HEK293 (cell line): ENCODE results near the gene OR1M1.

Source experiments
- ATF2 ChIP-seq: fragments of 450-650 bp; formaldehyde crosslinking; IDR thresholded peaks from 2 replicates; pipeline ENCODE4 v1.5.1; 2016; ENCODE audit warnings: missing biosample characterization, missing genetic modification characterization, low read depth
- BCL11B ChIP-seq: fragments of 450-650 bp; formaldehyde crosslinking; IDR thresholded peaks from 2 replicates; pipeline ENCODE4 v1.5.1; 2016; ENCODE audit warnings: low read depth, missing biosample characterization, missing genetic modification characterization
- BCL6B ChIP-seq: fragments of 450-650 bp; formaldehyde crosslinking; IDR thresholded peaks from 2 replicates; pipeline ENCODE4 v1.5.1; 2017; ENCODE audit warnings: missing biosample characterization, missing genetic modification characterization
- GLIS1 ChIP-seq: fragments of 450-650 bp; formaldehyde crosslinking; IDR thresholded peaks from 2 replicates; pipeline ENCODE4 v1.5.1; 2016; ENCODE audit warnings: missing biosample characterization, missing genetic modification characterization
- KLF17 ChIP-seq: fragments of 450-650 bp; formaldehyde crosslinking; IDR thresholded peaks from 2 replicates; pipeline ENCODE4 v1.5.1; 2016; ENCODE audit warnings: missing biosample characterization, missing genetic modification characterization
- OVOL3 ChIP-seq: fragments of 450-650 bp; formaldehyde crosslinking; IDR thresholded peaks from 2 replicates; pipeline ENCODE4 v1.5.1; 2016; ENCODE audit warnings: missing biosample characterization, missing genetic modification characterization
- SCRT1 ChIP-seq: fragments of 450-650 bp; formaldehyde crosslinking; IDR thresholded peaks from 2 replicates; pipeline ENCODE4 v1.5.1; 2016; ENCODE audit warnings: missing biosample characterization, missing genetic modification characterization, borderline replicate concordance
- TRIM28 ChIP-seq: IDR thresholded peaks from 2 replicates; pipeline ENCODE4 v1.6.1; 2011; ENCODE audit warnings: low read length, control low read depth, borderline replicate concordance
- WT1 ChIP-seq: fragments of 450-650 bp; formaldehyde crosslinking; IDR thresholded peaks from 2 replicates; pipeline ENCODE4 v1.5.1; 2016; ENCODE audit warnings: missing biosample characterization, missing genetic modification characterization
- ZBTB49 ChIP-seq: fragments of 450-650 bp; formaldehyde crosslinking; IDR thresholded peaks from 2 replicates; pipeline ENCODE4 v1.5.1; 2016; ENCODE audit warnings: missing biosample characterization, missing genetic modification characterization, low read depth
- ZBTB6 ChIP-seq: fragments of 450-650 bp; formaldehyde crosslinking; IDR thresholded peaks from 2 replicates; pipeline ENCODE4 v1.5.1; 2017; ENCODE audit warnings: missing biosample characterization, missing genetic modification characterization
- ZIC2 ChIP-seq: fragments of 450-650 bp; formaldehyde crosslinking; IDR thresholded peaks from 2 replicates; pipeline ENCODE4 v1.5.1; 2016; ENCODE audit warnings: missing biosample characterization, missing genetic modification characterization
- ZNF10 ChIP-seq: fragments of 450-650 bp; formaldehyde crosslinking; IDR thresholded peaks from 2 replicates; pipeline ENCODE4 v1.5.1; 2017; ENCODE audit warnings: missing biosample characterization, missing genetic modification characterization
- ZNF132 ChIP-seq: fragments of 450-650 bp; formaldehyde crosslinking; IDR thresholded peaks from 2 replicates; pipeline ENCODE4 v1.5.1; 2017; ENCODE audit warnings: missing biosample characterization, missing genetic modification characterization, borderline replicate concordance
- ZNF211 ChIP-seq: fragments of 450-650 bp; formaldehyde crosslinking; IDR thresholded peaks from 2 replicates; pipeline ENCODE4 v1.5.1; 2016; ENCODE audit warnings: low read depth, missing biosample characterization, missing genetic modification characterization
- ZNF266 ChIP-seq: fragments of 450-650 bp; formaldehyde crosslinking; IDR thresholded peaks from 2 replicates; pipeline ENCODE4 v1.5.1; 2016; ENCODE audit warnings: missing biosample characterization, missing genetic modification characterization, low read depth
- ZNF549 ChIP-seq: fragments of 450-650 bp; IDR thresholded peaks from 2 replicates; pipeline ENCODE4 v1.5.1; 2018; ENCODE audit warnings: missing biosample characterization, missing genetic modification characterization, mild to moderate bottlenecking, inconsistent platforms, moderate library complexity
- ZNF555 ChIP-seq: fragments of 450-650 bp; formaldehyde crosslinking; conservative IDR thresholded peaks from 2 replicates; pipeline ENCODE4 v1.5.1; 2017; ENCODE audit warnings: missing biosample characterization, mild to moderate bottlenecking, missing genetic modification characterization, inconsistent platforms
- ZNF596 ChIP-seq: fragments of 450-650 bp; IDR thresholded peaks from 2 replicates; pipeline ENCODE4 v1.5.0; 2018; ENCODE audit warnings: missing biosample characterization, mild to moderate bottlenecking, missing genetic modification characterization, moderate library complexity
- ZNF621 ChIP-seq: fragments of 450-650 bp; formaldehyde crosslinking; IDR thresholded peaks from 2 replicates; pipeline ENCODE4 v1.5.1; 2017; ENCODE audit warnings: missing biosample characterization, missing genetic modification characterization
- ZNF629 ChIP-seq: fragments of 450-650 bp; formaldehyde crosslinking; IDR thresholded peaks from 2 replicates; pipeline ENCODE4 v1.5.1; 2017; ENCODE audit warnings: missing biosample characterization, missing genetic modification characterization
- ZNF639 ChIP-seq: fragments of 450-650 bp; formaldehyde crosslinking; IDR thresholded peaks from 2 replicates; pipeline ENCODE4 v1.5.1; 2016; ENCODE audit warnings: missing biosample characterization, missing genetic modification characterization
- ZNF658 ChIP-seq: fragments of 450-650 bp; formaldehyde crosslinking; IDR thresholded peaks from 2 replicates; pipeline ENCODE4; 2016; ENCODE audit warnings: missing biosample characterization, missing genetic modification characterization
- ZNF664 ChIP-seq: fragments of 450-650 bp; formaldehyde crosslinking; IDR thresholded peaks from 2 replicates; pipeline ENCODE4 v1.5.1; 2016; ENCODE audit warnings: missing biosample characterization, missing genetic modification characterization
- ZNF701 ChIP-seq: fragments of 450-650 bp; formaldehyde crosslinking; IDR thresholded peaks from 2 replicates; pipeline ENCODE4 v1.5.1; 2016; ENCODE audit warnings: missing biosample characterization, missing genetic modification characterization
- ZNF704 ChIP-seq: fragments of 450-650 bp; formaldehyde crosslinking; IDR thresholded peaks from 2 replicates; pipeline ENCODE4 v1.5.1; 2016; ENCODE audit warnings: missing biosample characterization, missing genetic modification characterization
- ZNF76 ChIP-seq: fragments of 450-650 bp; formaldehyde crosslinking; IDR thresholded peaks from 2 replicates; pipeline ENCODE4; 2016; ENCODE audit warnings: low read depth, missing biosample characterization, missing genetic modification characterization, borderline replicate concordance
- ZNF785 ChIP-seq: fragments of 450-650 bp; formaldehyde crosslinking; IDR thresholded peaks from 2 replicates; pipeline ENCODE4 v1.5.1; 2016; ENCODE audit warnings: missing biosample characterization, missing genetic modification characterization
- ZNF830 ChIP-seq: fragments of 450-650 bp; IDR thresholded peaks from 2 replicates; pipeline ENCODE4 v1.5.0; 2018; ENCODE audit warnings: missing biosample characterization, missing genetic modification characterization, low read depth, mild to moderate bottlenecking, moderate library complexity
- ZSCAN16 ChIP-seq: fragments of 450-650 bp; formaldehyde crosslinking; IDR thresholded peaks from 2 replicates; pipeline ENCODE4 v1.5.1; 2016; ENCODE audit warnings: missing biosample characterization, missing genetic modification characterization

OR1M1 gene

GRCh38 chr19:9075064-9075949, 11.6 kb upstream of the OR1M1 start (continued):
- TF ChIP-seq ZNF266 (tag by site-specific recombination) (no peak), ZNF785 (tag by site-specific recombination) (no peak), ZNF664 (tag by site-specific recombination) (no peak), BCL11B (no peak), ZNF830 (tag by site-specific recombination) (no peak), BCL6B (tag by site-specific recombination) (no peak), KLF17 (peak; percentile 59; the same call in 1 of the 2 replicates), SCRT1 (tag by site-specific recombination) (no peak), ATF2 (tag by site-specific recombination) (no peak), ZNF549 (tag by site-specific recombination) (no peak), ZNF76 (tag by site-specific recombination) (peak; percentile 52; the same call in 1 of the 2 replicates), ZNF132 (tag by site-specific recombination) (no peak), ZBTB6 (tag by site-specific recombination) (no peak), ZNF621 (no peak), ZNF10 (tag by site-specific recombination) (peak; percentile 85), ZNF639 (tag by site-specific recombination) (peak; percentile 71; the same call in 1 of the 2 replicates), ZNF701 (tag by site-specific recombination) (no peak), ZBTB49 (tag by site-specific recombination) (no peak), ZNF555 (no peak), TRIM28 (peak; percentile 60; the same call in 1 of the 2 replicates), ZIC2 (tag by site-specific recombination) (peak; percentile 99), ZSCAN16 (tag by site-specific recombination) (no peak), ZNF658 (no peak), ZNF704 (tag by site-specific recombination) (no peak), ZNF211 (no peak), GLIS1 (tag by site-specific recombination) (peak; percentile 99), ZNF596 (no peak), WT1 (tag by site-specific recombination) (peak; percentile 49; the same call in 1 of the 2 replicates), OVOL3 (no peak), ZNF629 (tag by site-specific recombination) (peak; percentile 76)
